Hepatocyte (in vitro differentiated cells): ENCODE results near the gene SFMBT2.

Source experiments
- CTCF ChIP-seq: fragments of 200-600 bp; sonication (generic); IDR thresholded peaks from 2 replicates; pipeline ENCODE4 v1.5.1; 2016; ENCODE audit warnings: antibody characterized with exemption, mild to moderate bottlenecking; ENCODE audit not compliant: poor library complexity
- EZH2 ChIP-seq: fragments of 200-600 bp; sonication (generic); IDR thresholded peaks from 2 replicates; pipeline ENCODE4 v1.6.1; 2016; ENCODE audit warnings: antibody characterized with exemption, mild to moderate bottlenecking, borderline replicate concordance
- EZH2phosphoT487 ChIP-seq: fragments of 200-600 bp; sonication (generic); IDR thresholded peaks from one replicate; pipeline ENCODE4 v1.6.1; 2018; ENCODE audit warnings: antibody characterized with exemption, mild to moderate bottlenecking, low read depth, moderate library complexity; ENCODE audit not compliant: unreplicated experiment, severe bottlenecking

- TF ChIP-seq CTCF (no peak), EZH2 (no peak), EZH2phosphoT487 (no peak)
Observed at GRCh38 chr10:7152341-7152740, 258.5 kb downstream of the SFMBT2 start.
